ENCODE measurements around the gene BCAS3.
"Not testable (repeated sequence)": the region's sequence is repeated elsewhere in the genome, so short reads cannot be mapped to it uniquely, and the experiment has no call there.

Gene BCAS3

DNA sequence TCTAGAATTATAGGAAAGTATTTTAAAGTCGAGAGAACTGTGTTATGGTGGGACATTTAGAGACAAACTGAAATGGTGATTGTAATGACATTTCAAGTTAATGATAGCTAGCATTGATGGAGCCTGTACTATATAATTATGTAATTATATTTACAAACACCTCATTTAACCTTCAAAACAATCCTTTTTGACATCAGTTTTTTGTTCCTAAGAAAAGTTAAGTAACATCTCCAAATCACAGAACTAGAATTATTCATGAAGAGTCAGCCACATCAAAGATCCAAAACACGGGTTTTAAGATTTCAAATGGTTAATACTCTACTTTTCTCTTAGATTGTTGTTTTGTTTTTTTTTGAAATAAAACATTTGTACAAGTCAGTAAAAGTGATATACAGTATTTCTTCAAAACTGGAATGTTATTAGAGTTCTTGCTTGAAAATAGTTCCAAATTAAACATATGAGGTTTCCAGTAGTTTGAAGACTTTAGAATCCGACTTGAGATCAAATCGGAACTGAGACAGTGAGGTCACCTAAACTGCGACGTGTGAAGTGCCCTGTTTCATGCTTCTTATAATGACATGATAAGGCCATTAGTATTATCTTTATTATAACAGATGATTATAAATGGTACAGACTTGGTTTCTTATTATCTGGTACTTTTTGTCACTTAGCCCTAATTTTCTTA, 457.0 kb downstream of the BCAS3 start:
- Histone ChIP-seq H3K4me1 (ENCODE audit: insufficient read depth, low read length) (no peaks in the 10 kb centered on the region), H3K4me3 (ENCODE audit: low read length) (no peak overlapping the region), H3K27me3 (ENCODE audit: insufficient read depth, low read length) (no peaks in the 10 kb centered on the region), H2AFZ (ENCODE audit: low read depth, low read length) (no peak overlapping the region), H3K9me3 (ENCODE audit: low read length) (no peaks in the 10 kb centered on the region), H3K36me3 (ENCODE audit: insufficient read depth, low read length) (no peaks in the 10 kb centered on the region)

DNA sequence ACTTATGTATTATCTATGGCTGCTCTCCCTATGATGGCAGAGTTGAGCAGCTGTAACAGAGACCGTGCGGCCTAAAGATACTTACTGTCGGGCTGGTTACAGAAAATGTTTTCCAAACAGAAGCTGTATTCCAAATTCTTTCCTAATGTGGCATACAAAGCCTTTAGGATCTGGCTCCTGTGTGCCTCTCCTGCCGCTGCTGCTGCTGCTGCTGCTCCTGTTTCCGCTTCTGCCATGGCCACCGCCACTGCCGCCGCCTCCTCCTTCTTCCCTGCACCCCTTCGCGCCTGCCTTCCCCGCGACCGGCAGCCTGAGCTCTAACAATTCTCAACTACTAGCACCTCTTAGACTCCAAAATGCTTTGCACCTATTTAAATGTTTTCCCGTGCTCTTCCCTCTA, 458.1 kb downstream of the BCAS3 start:
- H3K4me1 ChIP-seq (ENCODE audit: insufficient read depth, low read length) = no peaks in the 10 kb centered on the region
- no peak overlapping the region for H2AFZ ChIP-seq (ENCODE audit: low read depth, low read length)
- H3K27me3 ChIP-seq (ENCODE audit: insufficient read depth, low read length) = no peaks in the 10 kb centered on the region
- H3K9me3 ChIP-seq (ENCODE audit: low read length) = no peaks in the 10 kb centered on the region
- no peak overlapping the region for H3K4me3 ChIP-seq (ENCODE audit: low read length)
- no peaks in the 10 kb centered on the region for H3K36me3 ChIP-seq (ENCODE audit: insufficient read depth, low read length)

DNA sequence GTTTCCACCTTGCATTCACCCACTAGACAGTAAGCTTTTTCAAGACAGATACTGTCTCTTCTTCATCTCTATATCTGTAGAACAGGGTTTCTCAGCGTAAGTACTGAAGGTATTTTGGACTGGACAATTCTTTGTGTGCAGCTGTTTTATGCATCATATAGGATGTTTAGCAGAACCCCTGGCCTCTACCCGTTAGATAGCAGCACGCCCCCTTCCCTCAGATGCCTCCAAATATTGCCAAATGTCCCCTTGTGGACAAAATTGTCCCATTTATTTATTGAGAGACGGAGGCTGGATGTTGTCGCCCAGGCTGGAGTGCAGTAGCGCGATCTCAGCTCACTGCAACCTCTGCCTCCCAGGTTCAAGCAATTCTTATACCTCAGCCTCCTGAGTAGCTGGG, 458.6 kb downstream of the BCAS3 start:
- H3K9me3 ChIP-seq (ENCODE audit: low read length) = no peaks in the 10 kb centered on the region
- no peak overlapping the region for H2AFZ ChIP-seq (ENCODE audit: low read depth, low read length)
- H3K36me3 ChIP-seq (ENCODE audit: insufficient read depth, low read length) = no peaks in the 10 kb centered on the region
- H3K27me3 ChIP-seq (ENCODE audit: insufficient read depth, low read length) = no peaks in the 10 kb centered on the region
- no peaks in the 10 kb centered on the region for H3K4me1 ChIP-seq (ENCODE audit: insufficient read depth, low read length)
- H3K4me3 ChIP-seq (ENCODE audit: low read length) = no peak overlapping the region

DNA sequence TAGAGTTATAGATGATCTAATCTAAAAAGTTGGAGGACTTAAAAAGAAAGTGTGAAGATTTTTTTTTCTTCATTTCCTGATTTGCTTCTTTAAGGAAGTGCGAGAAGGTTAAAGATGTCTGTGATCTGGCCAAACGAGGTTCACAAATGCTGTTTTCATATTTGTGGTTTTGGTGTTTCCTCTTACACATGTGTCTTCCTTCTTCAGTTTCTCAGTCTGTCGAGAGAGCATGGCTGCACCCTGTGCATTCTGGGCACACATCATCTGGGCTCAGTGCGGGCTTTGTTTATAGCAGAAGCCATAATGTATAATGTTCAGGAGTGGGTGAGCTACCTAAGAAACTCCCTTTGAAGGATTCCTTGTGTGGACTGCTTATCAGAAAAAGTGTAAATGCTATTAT, 461.6 kb downstream of the BCAS3 start:
- Histone ChIP-seq H3K4me1 (ENCODE audit: insufficient read depth, low read length) (no peaks in the 10 kb centered on the region), H3K27me3 (ENCODE audit: insufficient read depth, low read length) (no peaks in the 10 kb centered on the region), H3K4me3 (ENCODE audit: low read length) (no peak overlapping the region)

DNA sequence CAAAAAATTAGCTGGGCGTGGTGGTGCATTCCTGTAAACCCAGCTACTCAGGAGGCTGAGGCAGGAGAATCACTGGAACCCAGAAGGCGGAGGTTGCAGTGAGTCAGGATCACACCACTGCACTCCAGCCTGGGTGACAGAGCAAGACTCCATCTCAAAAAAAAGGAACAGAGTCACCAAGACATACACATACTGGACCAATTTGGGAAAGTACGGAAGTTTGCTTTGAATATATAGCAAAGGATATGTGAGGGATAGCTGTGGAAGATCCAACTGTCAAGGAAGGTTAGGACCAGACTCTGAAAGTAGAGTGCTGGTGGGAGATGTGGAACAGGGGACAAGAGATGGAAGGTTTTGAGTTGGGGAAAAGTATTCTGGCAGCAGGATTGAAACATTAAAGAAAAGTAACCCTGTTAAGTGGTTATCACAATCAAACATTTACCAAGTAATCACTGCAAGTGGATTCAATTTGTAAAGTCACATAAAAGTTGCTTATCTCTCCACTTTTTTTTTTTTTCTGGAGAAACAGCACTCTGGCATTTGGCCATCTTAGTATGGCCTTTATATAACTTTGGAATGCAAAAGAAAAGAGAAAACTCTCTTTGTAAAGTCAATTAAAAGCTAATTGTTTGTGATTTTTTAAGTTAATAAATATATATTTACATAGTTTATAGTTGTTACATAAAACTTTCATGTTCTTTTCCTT, 462.6 kb downstream of the BCAS3 start:
- H3K36me3 ChIP-seq (ENCODE audit: insufficient read depth, low read length) = no peaks in the 10 kb centered on the region
- no peaks in the 10 kb centered on the region for H3K9me3 ChIP-seq (ENCODE audit: low read length)
- H3K27me3 ChIP-seq (ENCODE audit: insufficient read depth, low read length) = no peaks in the 10 kb centered on the region
- H3K4me1 ChIP-seq (ENCODE audit: insufficient read depth, low read length) = peaks cover 2% of the 10 kb centered on the region
- H2AFZ ChIP-seq (ENCODE audit: low read depth, low read length) = no peak overlapping the region
- H3K4me3 ChIP-seq (ENCODE audit: low read length) = no peak overlapping the region

More for the DNA sequence above, 461.6 kb downstream of the BCAS3 start:
- Histone ChIP-seq H3K36me3 (ENCODE audit: insufficient read depth, low read length) (no peaks in the 10 kb centered on the region), H3K9me3 (ENCODE audit: low read length) (no peaks in the 10 kb centered on the region), H2AFZ (ENCODE audit: low read depth, low read length) (no peak overlapping the region)

DNA sequence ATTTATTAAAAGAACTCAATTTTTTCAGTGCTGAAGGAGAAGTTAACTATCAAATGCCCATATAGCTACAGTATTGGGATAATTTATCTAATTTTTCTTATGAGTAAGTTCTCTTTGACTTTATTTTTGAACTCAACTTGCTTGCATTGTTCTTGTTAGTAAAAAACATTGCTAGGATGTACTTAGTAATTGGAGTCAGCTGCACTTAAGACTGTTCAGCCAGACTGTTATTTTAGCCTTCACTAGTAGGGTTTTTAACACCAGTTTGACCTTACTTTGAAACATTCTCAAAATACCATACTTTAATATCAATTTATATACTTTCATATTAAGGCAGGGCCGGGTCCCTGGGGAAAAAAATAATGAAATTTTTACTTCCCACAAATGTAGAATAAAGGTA, 465.4 kb downstream of the BCAS3 start:
- Histone ChIP-seq H3K27me3 (ENCODE audit: insufficient read depth, low read length) (no peaks in the 10 kb centered on the region), H3K4me1 (ENCODE audit: insufficient read depth, low read length) (peaks cover 7% of the 10 kb centered on the region)

DNA sequence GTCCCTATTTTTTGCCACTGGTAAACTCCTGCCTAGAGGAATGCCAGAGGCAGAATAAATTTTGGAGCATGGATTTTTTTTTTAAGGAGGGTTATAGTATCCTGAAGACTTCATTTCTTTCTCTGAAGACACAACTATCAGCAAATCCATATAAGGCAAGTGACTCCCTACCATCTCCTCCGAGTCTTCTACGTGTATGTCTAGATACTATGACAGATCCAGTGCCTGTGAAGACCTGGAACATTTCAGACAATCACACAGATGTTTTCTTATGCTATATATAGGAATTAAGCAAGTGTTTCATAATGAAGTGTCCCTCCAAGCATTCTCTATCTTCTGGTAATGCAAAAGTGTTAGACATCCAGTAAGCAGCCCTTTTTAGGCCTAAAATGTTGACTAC, 466.5 kb downstream of the BCAS3 start:
- Histone ChIP-seq H3K27me3 (ENCODE audit: insufficient read depth, low read length) (no peaks in the 10 kb centered on the region), H2AFZ (ENCODE audit: low read depth, low read length) (no peak overlapping the region), H3K4me1 (ENCODE audit: insufficient read depth, low read length) (peaks cover 7% of the 10 kb centered on the region), H3K4me3 (ENCODE audit: low read length) (no peak overlapping the region), H3K9me3 (ENCODE audit: low read length) (no peaks in the 10 kb centered on the region), H3K36me3 (ENCODE audit: insufficient read depth, low read length) (no peaks in the 10 kb centered on the region)

More for the DNA sequence above, 465.4 kb downstream of the BCAS3 start:
- H2AFZ ChIP-seq (ENCODE audit: low read depth, low read length) = no peak overlapping the region
- H3K36me3 ChIP-seq (ENCODE audit: insufficient read depth, low read length) = no peaks in the 10 kb centered on the region
- H3K4me3 ChIP-seq (ENCODE audit: low read length) = no peak overlapping the region
- no peaks in the 10 kb centered on the region for H3K9me3 ChIP-seq (ENCODE audit: low read length)

DNA sequence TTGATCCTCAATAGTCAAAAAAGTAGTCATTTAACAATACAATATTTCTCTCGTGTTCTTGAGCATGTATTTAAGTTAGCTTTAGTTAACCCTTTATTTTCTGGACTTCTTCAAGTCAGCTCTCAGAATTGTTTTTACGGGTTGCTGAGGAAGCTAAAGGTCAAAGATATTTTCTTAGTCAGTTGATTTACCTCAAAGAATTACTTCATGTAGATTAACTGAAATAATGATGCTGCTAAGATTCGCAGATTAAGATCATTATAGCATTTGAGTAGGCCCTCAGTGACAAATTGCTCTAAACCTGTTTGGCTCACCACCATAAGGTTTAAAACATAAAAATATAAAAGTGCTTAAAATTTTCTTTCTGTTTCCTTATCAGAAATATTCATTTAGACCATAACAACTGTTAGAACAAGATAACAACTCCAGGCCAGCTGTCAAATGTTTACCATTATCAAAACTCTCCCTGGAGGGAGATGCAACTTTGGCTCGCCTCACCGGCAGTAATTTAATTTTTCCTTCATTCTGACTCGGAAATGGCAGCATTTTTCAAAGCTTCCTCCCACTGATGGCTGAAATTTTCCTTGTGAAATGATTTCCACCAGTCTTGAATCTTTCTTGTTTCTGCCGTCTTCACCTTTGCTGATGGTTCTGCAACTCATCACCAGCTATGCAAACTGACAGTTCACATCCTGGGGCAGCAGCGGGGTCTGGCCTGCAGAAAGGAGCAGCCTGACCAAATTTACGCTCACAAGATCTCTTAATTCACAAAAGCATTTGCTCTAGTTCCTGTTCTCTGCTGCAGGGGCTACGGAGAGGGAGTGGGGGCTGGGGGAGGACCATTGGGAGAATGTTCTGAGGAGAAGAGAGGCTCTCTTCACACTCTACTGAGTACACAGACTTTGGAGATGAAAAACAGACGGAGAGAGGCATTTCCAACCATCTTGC, 467.2 kb downstream of the BCAS3 start:
- Histone ChIP-seq H2AFZ (ENCODE audit: low read depth, low read length) (no peak overlapping the region), H3K27me3 (ENCODE audit: insufficient read depth, low read length) (no peaks in the 10 kb centered on the region), H3K4me1 (ENCODE audit: insufficient read depth, low read length) (peaks cover 7% of the 10 kb centered on the region), H3K4me3 (ENCODE audit: low read length) (no peak overlapping the region), H3K36me3 (ENCODE audit: insufficient read depth, low read length) (no peaks in the 10 kb centered on the region), H3K9me3 (ENCODE audit: low read length) (no peaks in the 10 kb centered on the region)

DNA sequence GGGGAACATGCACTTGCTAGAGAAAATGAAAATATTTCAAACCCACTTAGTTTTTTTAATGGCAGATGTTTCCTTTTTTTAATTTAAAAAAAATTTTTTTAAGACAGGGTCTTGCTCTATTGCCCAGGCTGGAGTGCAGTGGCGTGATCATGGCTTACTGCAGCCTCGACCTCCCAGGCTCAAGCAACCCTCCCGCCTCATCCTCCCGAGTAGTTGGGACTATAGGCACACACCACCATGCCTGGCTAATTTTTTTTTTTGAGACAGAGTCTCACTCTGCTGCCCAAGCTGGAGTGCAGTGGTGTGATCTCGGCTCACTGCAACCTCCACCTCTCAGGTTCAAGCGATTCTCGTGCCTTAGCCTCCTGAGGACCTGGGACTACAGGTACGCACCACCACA, 469.2 kb downstream of the BCAS3 start:
- H3K4me1 ChIP-seq (ENCODE audit: insufficient read depth, low read length); H3K4me3 ChIP-seq (ENCODE audit: low read length); H3K9me3 ChIP-seq (ENCODE audit: low read length); H2AFZ ChIP-seq (ENCODE audit: low read depth, low read length); H3K27me3 ChIP-seq (ENCODE audit: insufficient read depth, low read length); H3K36me3 ChIP-seq (ENCODE audit: insufficient read depth, low read length): not testable (repeated sequence)

DNA sequence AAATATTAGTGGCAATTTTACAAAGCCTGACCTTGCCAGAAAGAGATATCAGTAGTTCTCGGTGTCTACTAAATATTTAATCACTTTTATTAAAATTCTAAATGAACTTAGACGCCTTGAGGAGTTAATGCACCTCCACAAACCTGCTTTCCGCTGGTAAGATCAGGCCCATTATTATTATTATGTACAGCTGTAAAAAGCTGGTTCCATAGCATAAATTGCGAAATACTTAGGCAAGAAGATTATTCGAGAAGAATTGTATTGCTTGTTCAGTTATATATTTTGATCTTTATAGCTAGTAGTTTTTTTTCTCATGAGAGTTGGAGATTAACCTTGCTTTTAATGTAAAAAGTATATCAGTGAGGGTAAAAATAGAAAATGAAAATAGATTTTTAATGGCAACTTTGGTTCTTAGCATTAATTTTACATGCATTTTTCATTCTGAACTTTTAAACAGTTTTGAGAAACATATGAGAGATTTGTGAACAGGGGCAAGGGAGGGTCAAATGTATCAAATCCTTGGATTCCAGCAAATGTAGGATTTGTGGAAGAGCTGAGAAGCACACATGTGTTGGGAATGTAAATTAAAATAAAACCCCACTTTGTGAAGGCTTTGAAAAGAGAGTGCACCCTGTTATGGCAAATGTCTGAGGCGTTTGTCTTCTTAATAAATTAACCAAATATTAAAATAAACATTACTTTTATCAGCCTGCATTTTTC, 471.6 kb downstream of the BCAS3 start:
- Histone ChIP-seq H3K36me3 (ENCODE audit: insufficient read depth, low read length) (no peaks in the 10 kb centered on the region), H3K9me3 (ENCODE audit: low read length) (no peaks in the 10 kb centered on the region), H3K27me3 (ENCODE audit: insufficient read depth, low read length) (no peaks in the 10 kb centered on the region), H2AFZ (ENCODE audit: low read depth, low read length) (no peak overlapping the region), H3K4me3 (ENCODE audit: low read length) (no peak overlapping the region), H3K4me1 (ENCODE audit: insufficient read depth, low read length) (peaks cover 7% of the 10 kb centered on the region)

DNA sequence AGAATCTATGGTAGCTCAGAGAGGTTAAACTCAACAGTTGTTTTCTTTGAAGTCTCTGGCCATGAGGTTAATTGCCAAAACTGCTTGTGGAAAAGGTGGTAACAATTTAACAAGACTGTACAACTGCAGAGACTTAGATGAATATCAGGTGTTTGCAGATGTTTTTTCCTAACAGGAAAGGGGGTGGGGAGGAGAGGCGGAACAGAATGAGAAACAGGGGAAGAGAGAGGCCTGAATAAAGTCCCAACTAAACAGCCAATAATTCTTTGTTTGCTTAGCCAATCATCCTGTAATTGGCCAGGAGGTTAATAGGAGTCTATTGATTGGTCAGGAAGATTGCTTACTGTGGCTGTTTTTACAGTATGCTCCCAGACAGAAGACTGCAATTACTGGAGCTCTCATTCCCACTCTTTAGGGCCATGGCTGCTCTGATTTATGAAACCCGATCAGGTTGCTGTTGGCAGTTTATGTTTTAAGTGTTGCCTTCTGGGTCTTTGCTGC, 472.3 kb downstream of the BCAS3 start:
- Histone ChIP-seq H3K36me3 (ENCODE audit: insufficient read depth, low read length) (no peaks in the 10 kb centered on the region), H3K4me1 (ENCODE audit: insufficient read depth, low read length) (peaks cover 7% of the 10 kb centered on the region), H3K4me3 (ENCODE audit: low read length) (no peak overlapping the region), H3K27me3 (ENCODE audit: insufficient read depth, low read length) (no peaks in the 10 kb centered on the region), H3K9me3 (ENCODE audit: low read length) (no peaks in the 10 kb centered on the region), H2AFZ (ENCODE audit: low read depth, low read length) (no peak overlapping the region)

DNA sequence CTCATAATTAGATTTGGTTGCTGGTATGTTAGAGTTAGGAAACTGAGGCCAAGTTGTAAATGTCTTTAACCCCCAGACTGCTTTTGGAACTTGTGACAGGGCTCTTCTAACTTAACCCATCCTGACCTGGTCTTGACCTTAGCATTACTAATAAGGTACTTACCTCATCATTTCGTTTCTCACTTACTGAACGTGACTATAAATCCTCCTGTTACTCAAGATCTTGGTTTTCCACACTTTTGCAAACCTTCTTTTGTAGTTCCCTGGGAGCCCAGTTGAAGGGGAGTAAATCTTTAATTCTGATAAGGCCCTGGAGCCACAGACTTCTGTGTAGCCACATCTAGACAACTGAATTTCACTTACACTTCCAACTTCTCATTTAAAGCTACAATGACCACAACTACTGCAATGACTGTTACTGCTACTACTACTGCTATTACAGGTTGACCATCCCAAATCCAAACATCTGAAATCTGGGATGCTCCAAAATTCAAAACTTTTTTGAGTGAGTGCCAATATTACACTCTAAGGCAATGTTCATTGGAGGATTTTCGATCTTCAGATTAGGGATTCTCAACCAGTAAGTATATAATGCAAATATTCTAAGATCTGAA, 473.1 kb downstream of the BCAS3 start:
- Histone ChIP-seq H3K9me3 (ENCODE audit: low read length) (no peaks in the 10 kb centered on the region), H3K36me3 (ENCODE audit: insufficient read depth, low read length) (no peaks in the 10 kb centered on the region), H2AFZ (ENCODE audit: low read depth, low read length) (no peak overlapping the region), H3K27me3 (ENCODE audit: insufficient read depth, low read length) (no peaks in the 10 kb centered on the region), H3K4me3 (ENCODE audit: low read length) (no peak overlapping the region), H3K4me1 (ENCODE audit: insufficient read depth, low read length) (no peaks in the 10 kb centered on the region)

Data from neuron (in vitro differentiated cells).